WTC11 (cell line): ENCODE results near the gene PDE4A. TPM values are rescaled to one million over a fixed set of nuclear protein-coding genes. Genes with fewer than 3 reads are reported as not detected.

ENCODE experiments used
- ATAC-seq: fragments of 200-7000 bp; cut with Tn5 transposase; 2 replicates; pipeline ENCODE4 v1.10.0; 2021; ENCODE audit warnings: mild to moderate bottlenecking, moderate library complexity
- CTCF ChIA-PET: fragments of 300-600 bp; sonication (Branson Sonifier 250); formaldehyde crosslinking; loops from one replicate; lab custom pipeline; 2021; ENCODE audit warnings: antibody characterized with exemption; lab: Charles Lee
- POLR2A ChIA-PET: fragments of 350-600 bp; sonication (Branson Sonifier 250); formaldehyde crosslinking; loops from one replicate; lab custom pipeline; 2021; ENCODE audit warnings: antibody characterized with exemption; lab: Charles Lee
- DNase-seq: peaks from one replicate; pipeline ENCODE4 v3.0.0; 2021; ENCODE audit warnings: low spot score
- H3K27ac Mint-ChIP-seq: 2 replicates; pipeline ENCODE4 v1.8.0; 2021; ENCODE audit warnings: mixed read lengths
- H3K27me3 Mint-ChIP-seq: 2 replicates; pipeline ENCODE4 v1.8.0; 2021; ENCODE audit warnings: low read depth, mild to moderate bottlenecking, moderate library complexity, mixed read lengths
- H3K36me3 Mint-ChIP-seq: 2 replicates; pipeline ENCODE4 v1.8.0; 2021; ENCODE audit warnings: mixed read lengths
- H3K4me1 Mint-ChIP-seq: 2 replicates; pipeline ENCODE4 v1.8.0; 2022; ENCODE audit warnings: mixed read lengths
- H3K4me3 Mint-ChIP-seq: 2 replicates; pipeline ENCODE4 v1.8.0; 2021; ENCODE audit warnings: mild to moderate bottlenecking, moderate library complexity, mixed read lengths
- H3K9me3 Mint-ChIP-seq: 2 replicates; pipeline ENCODE4 v1.8.0; 2021; ENCODE audit warnings: mixed read lengths
- CREB1 ChIP-seq: sonication (generic); formaldehyde crosslinking; IDR thresholded peaks from 2 replicates; pipeline ENCODE4 v1.8.0; 2023; ENCODE audit warnings: mild to moderate bottlenecking, missing genetic modification reagents
- ELF4 ChIP-seq: sonication (generic); formaldehyde crosslinking; IDR thresholded peaks from 2 replicates; pipeline ENCODE4 v1.8.1; 2022; ENCODE audit warnings: low read depth, mild to moderate bottlenecking, moderate library complexity, missing genetic modification reagents
- FOXJ3 ChIP-seq: sonication (generic); formaldehyde crosslinking; IDR thresholded peaks from 2 replicates; pipeline ENCODE4 v1.9.0; 2021; ENCODE audit warnings: missing genetic modification reagents, mild to moderate bottlenecking, borderline replicate concordance
- JUN ChIP-seq: sonication (generic); formaldehyde crosslinking; IDR thresholded peaks from 2 replicates; pipeline ENCODE4 v1.8.0; 2023; ENCODE audit warnings: mild to moderate bottlenecking, missing genetic modification reagents
- SP1 ChIP-seq: sonication (generic); formaldehyde crosslinking; conservative IDR thresholded peaks from 2 replicates; pipeline ENCODE4 v1.8.1; 2022; ENCODE audit warnings: missing genetic modification reagents
- TCF7 ChIP-seq: sonication (generic); formaldehyde crosslinking; IDR thresholded peaks from 2 replicates; pipeline ENCODE4 v1.8.0; 2022; ENCODE audit warnings: mild to moderate bottlenecking, low read depth, missing genetic modification reagents, moderate library complexity
- ZNF263 ChIP-seq: sonication (generic); formaldehyde crosslinking; IDR thresholded peaks from 2 replicates; pipeline ENCODE4 v1.8.1; 2022; ENCODE audit warnings: low read depth, mild to moderate bottlenecking, moderate library complexity, missing genetic modification reagents
- total RNA-seq: library from RNA; stranded (reverse); gene quantifications from 3 replicates; pipeline ENCODE4 v1.2.3, GENCODE V29; 2021
- TF ChIP-seq, protein P1 (sequence below): fragments of 250-450 bp; sonication (Bioruptor Pico); IDR thresholded peaks from 2 replicates; pipeline ENCODE4 v1.9.0; 2021; ENCODE audit warnings: mild to moderate bottlenecking, borderline replicate concordance
- TF ChIP-seq, protein P2 (sequence below): sonication (generic); formaldehyde crosslinking; IDR thresholded peaks from 2 replicates; pipeline ENCODE4 v1.8.1; 2022; ENCODE audit warnings: mild to moderate bottlenecking, moderate library complexity, missing genetic modification reagents
- TF ChIP-seq, protein P3 (sequence below): sonication (generic); formaldehyde crosslinking; IDR thresholded peaks from 2 replicates; pipeline ENCODE4 v1.8.1; 2023; ENCODE audit warnings: mild to moderate bottlenecking, missing genetic modification reagents, moderate library complexity
- TF ChIP-seq, protein P4 (sequence below): sonication (generic); formaldehyde crosslinking; IDR thresholded peaks from 2 replicates; pipeline ENCODE4 v1.8.0; 2023; ENCODE audit warnings: mild to moderate bottlenecking, missing genetic modification reagents
- TF ChIP-seq, protein P5 (sequence below): sonication (generic); formaldehyde crosslinking; IDR thresholded peaks from 2 replicates; pipeline ENCODE4 v1.8.0; 2022; ENCODE audit warnings: mild to moderate bottlenecking, missing genetic modification reagents
- TF ChIP-seq, protein P6 (sequence below): fragments of 250-450 bp; sonication (Bioruptor Pico); IDR thresholded peaks from 2 replicates; pipeline ENCODE4 v1.9.0; 2021; ENCODE audit warnings: mild to moderate bottlenecking
- TF ChIP-seq, protein P7 (sequence below): sonication (generic); formaldehyde crosslinking; IDR thresholded peaks from 2 replicates; pipeline ENCODE4 v1.8.1; 2023; ENCODE audit warnings: mild to moderate bottlenecking, missing genetic modification reagents, borderline replicate concordance

The PDE4A gene
- total RNA-seq, 1 experiment from 2014 or later = 5.9 TPM

DNA sequence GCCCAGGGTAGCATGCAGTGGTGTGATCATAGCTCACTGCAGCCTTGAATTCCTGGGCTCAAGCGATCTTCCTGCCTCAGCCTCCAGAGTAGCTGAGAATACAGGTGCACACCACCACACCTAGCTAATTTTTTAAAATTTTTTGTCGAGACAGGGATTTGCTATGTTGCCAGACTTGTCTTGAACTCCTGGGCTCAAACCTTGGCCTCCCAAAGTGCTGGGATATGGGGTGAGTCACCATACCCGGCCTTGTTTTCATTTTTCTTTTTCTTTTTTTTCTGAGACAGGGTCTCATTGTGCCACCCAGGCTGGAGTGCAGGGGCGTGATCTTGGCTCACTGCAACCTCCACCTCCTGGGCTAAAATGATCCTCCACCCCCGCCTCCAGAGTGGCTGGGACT is 44.1 kb downstream of the PDE4A start (continued):
- TF ChIP-seq, protein P1, sequence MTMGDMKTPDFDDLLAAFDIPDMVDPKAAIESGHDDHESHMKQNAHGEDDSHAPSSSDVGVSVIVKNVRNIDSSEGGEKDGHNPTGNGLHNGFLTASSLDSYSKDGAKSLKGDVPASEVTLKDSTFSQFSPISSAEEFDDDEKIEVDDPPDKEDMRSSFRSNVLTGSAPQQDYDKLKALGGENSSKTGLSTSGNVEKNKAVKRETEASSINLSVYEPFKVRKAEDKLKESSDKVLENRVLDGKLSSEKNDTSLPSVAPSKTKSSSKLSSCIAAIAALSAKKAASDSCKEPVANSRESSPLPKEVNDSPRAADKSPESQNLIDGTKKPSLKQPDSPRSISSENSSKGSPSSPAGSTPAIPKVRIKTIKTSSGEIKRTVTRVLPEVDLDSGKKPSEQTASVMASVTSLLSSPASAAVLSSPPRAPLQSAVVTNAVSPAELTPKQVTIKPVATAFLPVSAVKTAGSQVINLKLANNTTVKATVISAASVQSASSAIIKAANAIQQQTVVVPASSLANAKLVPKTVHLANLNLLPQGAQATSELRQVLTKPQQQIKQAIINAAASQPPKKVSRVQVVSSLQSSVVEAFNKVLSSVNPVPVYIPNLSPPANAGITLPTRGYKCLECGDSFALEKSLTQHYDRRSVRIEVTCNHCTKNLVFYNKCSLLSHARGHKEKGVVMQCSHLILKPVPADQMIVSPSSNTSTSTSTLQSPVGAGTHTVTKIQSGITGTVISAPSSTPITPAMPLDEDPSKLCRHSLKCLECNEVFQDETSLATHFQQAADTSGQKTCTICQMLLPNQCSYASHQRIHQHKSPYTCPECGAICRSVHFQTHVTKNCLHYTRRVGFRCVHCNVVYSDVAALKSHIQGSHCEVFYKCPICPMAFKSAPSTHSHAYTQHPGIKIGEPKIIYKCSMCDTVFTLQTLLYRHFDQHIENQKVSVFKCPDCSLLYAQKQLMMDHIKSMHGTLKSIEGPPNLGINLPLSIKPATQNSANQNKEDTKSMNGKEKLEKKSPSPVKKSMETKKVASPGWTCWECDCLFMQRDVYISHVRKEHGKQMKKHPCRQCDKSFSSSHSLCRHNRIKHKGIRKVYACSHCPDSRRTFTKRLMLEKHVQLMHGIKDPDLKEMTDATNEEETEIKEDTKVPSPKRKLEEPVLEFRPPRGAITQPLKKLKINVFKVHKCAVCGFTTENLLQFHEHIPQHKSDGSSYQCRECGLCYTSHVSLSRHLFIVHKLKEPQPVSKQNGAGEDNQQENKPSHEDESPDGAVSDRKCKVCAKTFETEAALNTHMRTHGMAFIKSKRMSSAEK (CRISPR knock-in tag) = no peak
- no peak for TF ChIP-seq SP1 (CRISPR knock-in tag)
- no peak for TF ChIP-seq ELF4 (CRISPR knock-in tag)
- TF ChIP-seq, protein P2, sequence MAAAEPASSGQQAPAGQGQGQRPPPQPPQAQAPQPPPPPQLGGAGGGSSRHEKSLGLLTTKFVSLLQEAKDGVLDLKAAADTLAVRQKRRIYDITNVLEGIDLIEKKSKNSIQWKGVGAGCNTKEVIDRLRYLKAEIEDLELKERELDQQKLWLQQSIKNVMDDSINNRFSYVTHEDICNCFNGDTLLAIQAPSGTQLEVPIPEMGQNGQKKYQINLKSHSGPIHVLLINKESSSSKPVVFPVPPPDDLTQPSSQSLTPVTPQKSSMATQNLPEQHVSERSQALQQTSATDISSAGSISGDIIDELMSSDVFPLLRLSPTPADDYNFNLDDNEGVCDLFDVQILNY (CRISPR knock-in tag) = no peak
- TF ChIP-seq, protein P3, sequence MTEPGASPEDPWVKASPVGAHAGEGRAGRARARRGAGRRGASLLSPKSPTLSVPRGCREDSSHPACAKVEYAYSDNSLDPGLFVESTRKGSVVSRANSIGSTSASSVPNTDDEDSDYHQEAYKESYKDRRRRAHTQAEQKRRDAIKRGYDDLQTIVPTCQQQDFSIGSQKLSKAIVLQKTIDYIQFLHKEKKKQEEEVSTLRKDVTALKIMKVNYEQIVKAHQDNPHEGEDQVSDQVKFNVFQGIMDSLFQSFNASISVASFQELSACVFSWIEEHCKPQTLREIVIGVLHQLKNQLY (CRISPR knock-in tag) = no peak
- no peak for TF ChIP-seq JUN (CRISPR knock-in tag)
- TF ChIP-seq ZNF263 (CRISPR knock-in tag) = no peak
- TF ChIP-seq, protein P4, sequence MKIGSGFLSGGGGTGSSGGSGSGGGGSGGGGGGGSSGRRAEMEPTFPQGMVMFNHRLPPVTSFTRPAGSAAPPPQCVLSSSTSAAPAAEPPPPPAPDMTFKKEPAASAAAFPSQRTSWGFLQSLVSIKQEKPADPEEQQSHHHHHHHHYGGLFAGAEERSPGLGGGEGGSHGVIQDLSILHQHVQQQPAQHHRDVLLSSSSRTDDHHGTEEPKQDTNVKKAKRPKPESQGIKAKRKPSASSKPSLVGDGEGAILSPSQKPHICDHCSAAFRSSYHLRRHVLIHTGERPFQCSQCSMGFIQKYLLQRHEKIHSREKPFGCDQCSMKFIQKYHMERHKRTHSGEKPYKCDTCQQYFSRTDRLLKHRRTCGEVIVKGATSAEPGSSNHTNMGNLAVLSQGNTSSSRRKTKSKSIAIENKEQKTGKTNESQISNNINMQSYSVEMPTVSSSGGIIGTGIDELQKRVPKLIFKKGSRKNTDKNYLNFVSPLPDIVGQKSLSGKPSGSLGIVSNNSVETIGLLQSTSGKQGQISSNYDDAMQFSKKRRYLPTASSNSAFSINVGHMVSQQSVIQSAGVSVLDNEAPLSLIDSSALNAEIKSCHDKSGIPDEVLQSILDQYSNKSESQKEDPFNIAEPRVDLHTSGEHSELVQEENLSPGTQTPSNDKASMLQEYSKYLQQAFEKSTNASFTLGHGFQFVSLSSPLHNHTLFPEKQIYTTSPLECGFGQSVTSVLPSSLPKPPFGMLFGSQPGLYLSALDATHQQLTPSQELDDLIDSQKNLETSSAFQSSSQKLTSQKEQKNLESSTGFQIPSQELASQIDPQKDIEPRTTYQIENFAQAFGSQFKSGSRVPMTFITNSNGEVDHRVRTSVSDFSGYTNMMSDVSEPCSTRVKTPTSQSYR (CRISPR knock-in tag) = no peak
- no peak for TF ChIP-seq CREB1 (CRISPR knock-in tag)
- TF ChIP-seq, protein P5, sequence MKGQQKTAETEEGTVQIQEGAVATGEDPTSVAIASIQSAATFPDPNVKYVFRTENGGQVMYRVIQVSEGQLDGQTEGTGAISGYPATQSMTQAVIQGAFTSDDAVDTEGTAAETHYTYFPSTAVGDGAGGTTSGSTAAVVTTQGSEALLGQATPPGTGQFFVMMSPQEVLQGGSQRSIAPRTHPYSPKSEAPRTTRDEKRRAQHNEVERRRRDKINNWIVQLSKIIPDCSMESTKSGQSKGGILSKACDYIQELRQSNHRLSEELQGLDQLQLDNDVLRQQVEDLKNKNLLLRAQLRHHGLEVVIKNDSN = no peak
- TF ChIP-seq FOXJ3 (CRISPR knock-in tag) = no peak

DNA sequence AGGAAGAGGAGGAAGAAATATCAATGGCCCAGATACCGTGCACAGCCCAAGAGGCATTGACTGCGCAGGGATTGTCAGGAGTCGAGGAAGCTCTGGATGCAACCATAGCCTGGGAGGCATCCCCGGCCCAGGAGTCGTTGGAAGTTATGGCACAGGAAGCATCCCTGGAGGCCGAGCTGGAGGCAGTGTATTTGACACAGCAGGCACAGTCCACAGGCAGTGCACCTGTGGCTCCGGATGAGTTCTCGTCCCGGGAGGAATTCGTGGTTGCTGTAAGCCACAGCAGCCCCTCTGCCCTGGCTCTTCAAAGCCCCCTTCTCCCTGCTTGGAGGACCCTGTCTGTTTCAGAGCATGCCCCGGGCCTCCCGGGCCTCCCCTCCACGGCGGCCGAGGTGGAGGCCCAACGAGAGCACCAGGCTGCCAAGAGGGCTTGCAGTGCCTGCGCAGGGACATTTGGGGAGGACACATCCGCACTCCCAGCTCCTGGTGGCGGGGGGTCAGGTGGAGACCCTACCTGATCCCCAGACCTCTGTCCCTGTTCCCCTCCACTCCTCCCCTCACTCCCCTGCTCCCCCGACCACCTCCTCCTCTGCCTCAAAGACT is 46.9 kb downstream of the PDE4A start:
- ATAC-seq = no peak
- CTCF ChIA-PET = interaction anchor here (0.7 to 2.9 kb wide), 7 partner anchors 11 to 397 kb away, joined by 3 to 28 read pairs (median 4); no protein-coding TSS in a partner anchor
- TF ChIP-seq, protein P6, sequence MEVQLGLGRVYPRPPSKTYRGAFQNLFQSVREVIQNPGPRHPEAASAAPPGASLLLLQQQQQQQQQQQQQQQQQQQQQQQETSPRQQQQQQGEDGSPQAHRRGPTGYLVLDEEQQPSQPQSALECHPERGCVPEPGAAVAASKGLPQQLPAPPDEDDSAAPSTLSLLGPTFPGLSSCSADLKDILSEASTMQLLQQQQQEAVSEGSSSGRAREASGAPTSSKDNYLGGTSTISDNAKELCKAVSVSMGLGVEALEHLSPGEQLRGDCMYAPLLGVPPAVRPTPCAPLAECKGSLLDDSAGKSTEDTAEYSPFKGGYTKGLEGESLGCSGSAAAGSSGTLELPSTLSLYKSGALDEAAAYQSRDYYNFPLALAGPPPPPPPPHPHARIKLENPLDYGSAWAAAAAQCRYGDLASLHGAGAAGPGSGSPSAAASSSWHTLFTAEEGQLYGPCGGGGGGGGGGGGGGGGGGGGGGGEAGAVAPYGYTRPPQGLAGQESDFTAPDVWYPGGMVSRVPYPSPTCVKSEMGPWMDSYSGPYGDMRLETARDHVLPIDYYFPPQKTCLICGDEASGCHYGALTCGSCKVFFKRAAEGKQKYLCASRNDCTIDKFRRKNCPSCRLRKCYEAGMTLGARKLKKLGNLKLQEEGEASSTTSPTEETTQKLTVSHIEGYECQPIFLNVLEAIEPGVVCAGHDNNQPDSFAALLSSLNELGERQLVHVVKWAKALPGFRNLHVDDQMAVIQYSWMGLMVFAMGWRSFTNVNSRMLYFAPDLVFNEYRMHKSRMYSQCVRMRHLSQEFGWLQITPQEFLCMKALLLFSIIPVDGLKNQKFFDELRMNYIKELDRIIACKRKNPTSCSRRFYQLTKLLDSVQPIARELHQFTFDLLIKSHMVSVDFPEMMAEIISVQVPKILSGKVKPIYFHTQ = no peak
- TF ChIP-seq, protein P7, sequence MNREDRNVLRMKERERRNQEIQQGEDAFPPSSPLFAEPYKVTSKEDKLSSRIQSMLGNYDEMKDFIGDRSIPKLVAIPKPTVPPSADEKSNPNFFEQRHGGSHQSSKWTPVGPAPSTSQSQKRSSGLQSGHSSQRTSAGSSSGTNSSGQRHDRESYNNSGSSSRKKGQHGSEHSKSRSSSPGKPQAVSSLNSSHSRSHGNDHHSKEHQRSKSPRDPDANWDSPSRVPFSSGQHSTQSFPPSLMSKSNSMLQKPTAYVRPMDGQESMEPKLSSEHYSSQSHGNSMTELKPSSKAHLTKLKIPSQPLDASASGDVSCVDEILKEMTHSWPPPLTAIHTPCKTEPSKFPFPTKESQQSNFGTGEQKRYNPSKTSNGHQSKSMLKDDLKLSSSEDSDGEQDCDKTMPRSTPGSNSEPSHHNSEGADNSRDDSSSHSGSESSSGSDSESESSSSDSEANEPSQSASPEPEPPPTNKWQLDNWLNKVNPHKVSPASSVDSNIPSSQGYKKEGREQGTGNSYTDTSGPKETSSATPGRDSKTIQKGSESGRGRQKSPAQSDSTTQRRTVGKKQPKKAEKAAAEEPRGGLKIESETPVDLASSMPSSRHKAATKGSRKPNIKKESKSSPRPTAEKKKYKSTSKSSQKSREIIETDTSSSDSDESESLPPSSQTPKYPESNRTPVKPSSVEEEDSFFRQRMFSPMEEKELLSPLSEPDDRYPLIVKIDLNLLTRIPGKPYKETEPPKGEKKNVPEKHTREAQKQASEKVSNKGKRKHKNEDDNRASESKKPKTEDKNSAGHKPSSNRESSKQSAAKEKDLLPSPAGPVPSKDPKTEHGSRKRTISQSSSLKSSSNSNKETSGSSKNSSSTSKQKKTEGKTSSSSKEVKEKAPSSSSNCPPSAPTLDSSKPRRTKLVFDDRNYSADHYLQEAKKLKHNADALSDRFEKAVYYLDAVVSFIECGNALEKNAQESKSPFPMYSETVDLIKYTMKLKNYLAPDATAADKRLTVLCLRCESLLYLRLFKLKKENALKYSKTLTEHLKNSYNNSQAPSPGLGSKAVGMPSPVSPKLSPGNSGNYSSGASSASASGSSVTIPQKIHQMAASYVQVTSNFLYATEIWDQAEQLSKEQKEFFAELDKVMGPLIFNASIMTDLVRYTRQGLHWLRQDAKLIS (CRISPR knock-in tag) = no peak
- TF ChIP-seq TCF7 (CRISPR knock-in tag) = no peak
- TF ChIP-seq, all 79 proteins: peak for 0
- Mint-ChIP-seq H3K27ac (no peak overlapping the region), H3K36me3 (no peaks in the 10 kb centered on the region), H3K9me3 (no peaks in the 10 kb centered on the region), H3K4me1 (peaks cover 18% of the 10 kb centered on the region), H3K27me3 (peaks cover 13% of the 10 kb centered on the region), H3K4me3 (no peak overlapping the region)
- no peak for DNase-seq
- POLR2A ChIA-PET = no interaction called here
